Testis (tissue), 2 donors: ENCODE data around the gene CACNA2D1.

Source experiments
- CTCF ChIP-seq, 3 experiments: fragments of 450-650 bp in 2 of 3; fragments of 200-600 bp in 1 of 3; sonication (generic) in 1 of 3; IDR thresholded peaks; one replicate each; pipeline ENCODE4 v1.5.1; 2016 to 2019; ENCODE audit warnings: antibody characterized with exemption in 3 of 3, mild to moderate bottlenecking in 2 of 3, moderate library complexity in 1 of 3
- POLR2A ChIP-seq: fragments of 450-650 bp; IDR thresholded peaks from one replicate; pipeline ENCODE4 v1.6.1; 2017; ENCODE audit warnings: antibody characterized with exemption, mild to moderate bottlenecking, moderate library complexity

GRCh38 chr7:82010416-82010815 is 433.2 kb downstream of the CACNA2D1 start:
- no peak for TF ChIP-seq POLR2A
- no peak for TF ChIP-seq CTCF (IDR thresholded peaks at IDR 0.05)
